B cell (primary cell): ENCODE data around the gene ARFGAP2. TPM values are rescaled to one million over a fixed set of nuclear protein-coding genes. Genes with fewer than 3 reads are reported as not detected.

ENCODE experiments used
- ATAC-seq: fragments of 200-7000 bp; cut with Tn5 transposase; one replicate; pipeline ENCODE4 v1.10.0; 2021; ENCODE audit warnings: low read depth, mild to moderate bottlenecking, moderate number of reproducible peaks, moderate library complexity
- CTCF ChIA-PET: fragments of 350-600 bp; sonication (Branson Sonifier 250); formaldehyde crosslinking; loops from one replicate; lab custom pipeline; 2021; ENCODE audit warnings: antibody characterized with exemption, inconsistent platforms; lab: Charles Lee
- POLR2A ChIA-PET: fragments of 350-600 bp; sonication (Branson Sonifier 250); formaldehyde crosslinking; loops from one replicate; lab custom pipeline; 2021; ENCODE audit warnings: antibody characterized with exemption; lab: Charles Lee
- DNase-seq: peaks from one replicate; pipeline ENCODE4 v3.0.0; 2013
- H2AFZ ChIP-seq: 2 replicates; pipeline ENCODE4 v1.6.1; 2012; ENCODE audit warnings: mild to moderate bottlenecking, low read depth, low read length; ENCODE audit not compliant: insufficient read depth, poor library complexity, severe bottlenecking
- H3K27ac ChIP-seq, 2 donors: 1 replicate in 1 of 2; 2 replicates in 1 of 2; pipeline ENCODE4 v1.5.1; 2012 to 2013; ENCODE audit warnings: low read length in 2 of 2, mild to moderate bottlenecking in 2 of 2, moderate library complexity in 1 of 2
- H3K27me3 ChIP-seq, 4 experiments: fragments of 200-600 bp in 1 of 4; sonication (generic) in 1 of 4; replicated peaks in 1 of 4; 1 replicate in 2 of 4; 2 replicates in 2 of 4; pipeline versions ENCODE4 v1.6.1 to v1.7.0; 2013 to 2016; ENCODE audit warnings: low read length in 3 of 4, mild to moderate bottlenecking in 2 of 4, mixed read lengths in 1 of 4, moderate library complexity in 1 of 4; ENCODE audit not compliant: insufficient read depth in 4 of 4, control insufficient read depth in 3 of 4; ENCODE audit errors: control extremely low read depth in 1 of 4
- H3K36me3 ChIP-seq, 2 experiments: replicated peaks in 1 of 2; 1 replicate in 1 of 2; 2 replicates in 1 of 2; pipeline versions ENCODE4 v1.6.1 to v1.7.1; 2013; ENCODE audit warnings: low read length in 1 of 2; ENCODE audit not compliant: insufficient read depth in 2 of 2, control insufficient read depth in 1 of 2; ENCODE audit errors: control extremely low read depth in 1 of 2, extremely low read depth in 1 of 2
- H3K4me1 ChIP-seq, 2 donors: fragments of 200-600 bp in 1 of 2; sonication (generic) in 1 of 2; 1 replicate in 1 of 2; 2 replicates in 1 of 2; pipeline versions ENCODE4 v1.5.1 to v1.6.1; 2013 to 2017; ENCODE audit warnings: low read length in 2 of 2; ENCODE audit not compliant: control insufficient read depth in 2 of 2, insufficient read depth in 2 of 2
- H3K4me2 ChIP-seq: replicated peaks from 2 replicates; pipeline ENCODE3; 2012; ENCODE audit warnings: mild to moderate bottlenecking, low read depth, low read length; ENCODE audit not compliant: poor library complexity, severe bottlenecking
- H3K4me3 ChIP-seq, 5 experiments: fragments of 200-600 bp in 1 of 5; sonication (generic) in 1 of 5; 1 replicate in 3 of 5; 2 replicates in 2 of 5; pipeline versions ENCODE4 v1.5.1 to v1.7.0; 2011 to 2016; ENCODE audit warnings: low read length in 4 of 5, mild to moderate bottlenecking in 4 of 5, low read depth in 2 of 5, control low read depth in 1 of 5, moderate library complexity in 1 of 5; ENCODE audit not compliant: insufficient read depth in 1 of 5; ENCODE audit errors: control extremely low read depth in 1 of 5, extremely low read depth in 1 of 5
- H3K79me2 ChIP-seq: fragments of 200-600 bp; sonication (generic); one replicate; pipeline ENCODE4 v1.6.0; 2016; ENCODE audit warnings: low read length; ENCODE audit not compliant: control insufficient read depth, insufficient read depth
- H3K9ac ChIP-seq: fragments of 200-600 bp; sonication (generic); 2 replicates; pipeline ENCODE4 v1.6.1; 2017; ENCODE audit warnings: mild to moderate bottlenecking, low read length, moderate library complexity
- H3K9me3 ChIP-seq, 3 donors: one replicate each; pipeline versions ENCODE4 v1.6.1 to v1.7.1; 2013; ENCODE audit warnings: low read length in 2 of 3; ENCODE audit not compliant: control insufficient read depth in 2 of 3, insufficient read depth in 1 of 3; ENCODE audit errors: control extremely low read depth in 1 of 3
- H4K20me1 ChIP-seq: 2 replicates; pipeline ENCODE4 v1.6.0; 2012; ENCODE audit warnings: mild to moderate bottlenecking, low read length; ENCODE audit not compliant: insufficient read depth, control insufficient read depth, poor library complexity, severe bottlenecking
- H3K27ac Mint-ChIP-seq: one replicate; pipeline ENCODE4 v1.8.0; 2021; ENCODE audit warnings: mixed read lengths
- H3K27me3 Mint-ChIP-seq: one replicate; pipeline ENCODE4 v1.8.0; 2021; ENCODE audit warnings: mixed read lengths
- H3K4me1 Mint-ChIP-seq: one replicate; pipeline ENCODE4 v1.8.0; 2021; ENCODE audit warnings: mixed read lengths
- H3K4me3 Mint-ChIP-seq: one replicate; pipeline ENCODE4 v1.8.0; 2021; ENCODE audit warnings: mixed read lengths
- H3K9me3 Mint-ChIP-seq: one replicate; pipeline ENCODE4 v1.8.0; 2022; ENCODE audit warnings: mixed read lengths; ENCODE audit not compliant: insufficient read depth
- EZH2 ChIP-seq: IDR thresholded peaks from 2 replicates; pipeline ENCODE4 v1.6.1; 2012; ENCODE audit warnings: borderline replicate concordance, low read depth, mild to moderate bottlenecking, moderate library complexity, low read length; ENCODE audit not compliant: insufficient read depth, poor library complexity, severe bottlenecking
- WGBS: methylation state at CpG from one replicate; pipeline ENCODE4 v1.1.5; 2013; ENCODE audit warnings: missing lambda C conversion rate; ENCODE audit not compliant: insufficient coverage; 5-methylcytosine and 5-hydroxymethylcytosine counted together
- intact Hi-C: fragments of 100-400 bp; cut with micrococcal nuclease; formaldehyde crosslinking; loops from one replicate; pipeline ENCODE4 v1.10.0; 2022
- polyA plus RNA-seq: library from polyadenylated mRNA; depleted of rRNA; stranded (reverse); fragments of >200 nt; gene quantifications from 2 replicates; pipeline ENCODE4 v1.2.3, GENCODE V29; 2012
- total RNA-seq, 2 donors: library from RNA; stranded (reverse); fragments of 120-200 nt in 1 of 2; gene quantifications; 1 replicate in 1 of 2; 2 replicates in 1 of 2; pipeline versions ENCODE4 v1.2.3 to v1.2.4, GENCODE V29; 2013 to 2022
- TF ChIP-seq, protein P1 (sequence below): fragments of 200-600 bp; IDR thresholded peaks from one replicate; pipeline ENCODE4 v1.8.0; 2022; ENCODE audit warnings: antibody characterized with exemption, mild to moderate bottlenecking

The ARFGAP2 gene
- total and polyA plus RNA-seq, 2 donors (not counting 1 experiment from before 2014, with no cell fraction given), result 141 to 200 TPM

GRCh38 chr11:47184711-47185304, 8.1 kb upstream of the ARFGAP2 start:
- Histone ChIP-seq H3K27ac (no peak overlapping the region), H4K20me1 (no peaks in the 10 kb centered on the region), H3K4me3 (no peak overlapping the region), H3K36me3 (no peaks in the 10 kb centered on the region), H2AFZ (no peak overlapping the region), H3K4me2 (peak overlapping the region; percentile 94), H3K27me3 (peaks cover 0 to 44% (median 15%) of the 10 kb centered on the region in 4 experiments), H3K9ac (no peak overlapping the region), H3K9me3 (peaks cover 0 to 13% (median 0%) of the 10 kb centered on the region in 3 donors), H3K79me2 (no peaks in the 10 kb centered on the region), H3K4me1 (peaks cover 19 to 24% of the 10 kb centered on the region in 2 donors)
- no peaks in the 10 kb centered on the region for H3K9me3 Mint-ChIP-seq
- POLR2A ChIA-PET, result interaction anchor here (0.6 to 0.7 kb wide), 2 partner anchors 15 to 62 kb away, joined by 5 to 15 read pairs; no protein-coding TSS in a partner anchor
- DNase-seq (peak; percentile 25), ATAC-seq (no peak)
- 91% methylated on average over 13 of the region's 13 CpGs for WGBS
- peak overlapping the region; percentile 55 for H3K4me3 Mint-ChIP-seq
- TF ChIP-seq, protein P1, sequence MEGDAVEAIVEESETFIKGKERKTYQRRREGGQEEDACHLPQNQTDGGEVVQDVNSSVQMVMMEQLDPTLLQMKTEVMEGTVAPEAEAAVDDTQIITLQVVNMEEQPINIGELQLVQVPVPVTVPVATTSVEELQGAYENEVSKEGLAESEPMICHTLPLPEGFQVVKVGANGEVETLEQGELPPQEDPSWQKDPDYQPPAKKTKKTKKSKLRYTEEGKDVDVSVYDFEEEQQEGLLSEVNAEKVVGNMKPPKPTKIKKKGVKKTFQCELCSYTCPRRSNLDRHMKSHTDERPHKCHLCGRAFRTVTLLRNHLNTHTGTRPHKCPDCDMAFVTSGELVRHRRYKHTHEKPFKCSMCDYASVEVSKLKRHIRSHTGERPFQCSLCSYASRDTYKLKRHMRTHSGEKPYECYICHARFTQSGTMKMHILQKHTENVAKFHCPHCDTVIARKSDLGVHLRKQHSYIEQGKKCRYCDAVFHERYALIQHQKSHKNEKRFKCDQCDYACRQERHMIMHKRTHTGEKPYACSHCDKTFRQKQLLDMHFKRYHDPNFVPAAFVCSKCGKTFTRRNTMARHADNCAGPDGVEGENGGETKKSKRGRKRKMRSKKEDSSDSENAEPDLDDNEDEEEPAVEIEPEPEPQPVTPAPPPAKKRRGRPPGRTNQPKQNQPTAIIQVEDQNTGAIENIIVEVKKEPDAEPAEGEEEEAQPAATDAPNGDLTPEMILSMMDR, result no peak
- TF ChIP-seq EZH2, result no peak
- CTCF ChIA-PET, result no interaction called here
- intact Hi-C loops, result no loop called here
- peaks cover 12% of the 10 kb centered on the region for H3K4me1 Mint-ChIP-seq
- no peak overlapping the region for H3K27ac Mint-ChIP-seq
- peaks cover 15% of the 10 kb centered on the region for H3K27me3 Mint-ChIP-seq

DNA sequence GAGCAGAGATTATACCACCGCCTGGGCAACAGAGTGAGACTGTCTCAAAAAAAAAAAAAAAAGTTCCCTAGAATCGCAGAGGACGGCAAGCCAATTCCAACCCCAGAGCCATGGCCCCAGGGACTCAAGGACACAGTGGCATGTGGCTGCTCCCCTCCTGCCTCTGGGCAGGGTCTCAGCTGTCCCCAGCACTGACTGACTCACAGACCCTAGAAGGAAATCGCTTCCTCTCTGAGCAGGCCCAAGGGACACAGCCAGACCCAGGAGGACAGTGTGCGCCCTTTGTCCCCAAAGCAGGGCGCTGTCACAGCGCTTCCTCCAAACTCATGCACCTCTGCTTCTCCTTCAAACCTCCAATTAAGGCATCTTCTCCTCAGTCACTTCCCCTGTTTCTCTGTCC, 7.3 kb upstream of the ARFGAP2 start:
- Histone ChIP-seq H3K9me3 (peaks cover 0 to 13% (median 0%) of the 10 kb centered on the region in 3 donors), H3K27me3 (peaks cover 0 to 44% (median 15%) of the 10 kb centered on the region in 4 experiments), H2AFZ (no peak overlapping the region), H3K27ac (no peak overlapping the region), H3K9ac (no peak overlapping the region), H3K4me2 (no peak overlapping the region), H3K4me3 (no peak overlapping the region), H3K36me3 (no peaks in the 10 kb centered on the region), H3K4me1 (peaks cover 19 to 24% of the 10 kb centered on the region in 2 donors), H3K79me2 (peaks cover 3% of the 10 kb centered on the region), H4K20me1 (no peaks in the 10 kb centered on the region)
- Mint-ChIP-seq H3K27me3 (peaks cover 10% of the 10 kb centered on the region), H3K27ac (no peak overlapping the region), H3K9me3 (no peaks in the 10 kb centered on the region), H3K4me3 (no peak overlapping the region), H3K4me1 (peaks cover 16% of the 10 kb centered on the region)
- no peak for TF ChIP-seq EZH2
- POLR2A ChIA-PET, result interaction anchor here (0.6 kb wide), 1 partner anchor 30 kb away, joined by 3 read pairs; no protein-coding TSS in a partner anchor
- ATAC-seq (no peak), DNase-seq (peak; percentile 7)
- CTCF ChIA-PET, result interaction anchor here (1.7 kb wide), 1 partner anchor 75 kb away, joined by 5 read pairs; no protein-coding TSS in a partner anchor
- intact Hi-C loops, result no loop called here
- 86% methylated on average over 7 of the region's 7 CpGs for WGBS
